Head of caudate nucleus (tissue), 42 donors: Measurements from ENCODE around the gene MARCHF7.
A peak's percentile ranks its signal among the peaks of the same experiment; 100 is the strongest.
"Not testable (repeated sequence)": the region's sequence is repeated elsewhere in the genome, so short reads cannot be mapped to it uniquely, and the experiment has no call there.

ENCODE experiments used
- DNase-seq, 42 donors: peaks; one replicate each; pipeline versions ENCODE4 v3.0.0 to v3.0.0-alpha.2; 2020 to 2021; ENCODE audit warnings: mixed read lengths in 7 of 42
- intact Hi-C: fragments of 100-400 bp; cut with DNase I; formaldehyde crosslinking; loops from one replicate; pipeline ENCODE4 v1.15.0; 2022

MARCHF7 gene

GRCh38 chr2:159712143-159712928 is at the start of gene MARCHF7:
Gene MARCHF7, plus strand, starts transcription at chr2:159712506. Its CDS starts 16,517 bp downstream, at chr2:159729023.
- peak; percentile 88 to 99 (median 97) for DNase-seq
- intact Hi-C loops = loop anchor here (5.0 to 10.0 kb wide), 3 partner anchors 82 to 428 kb away; partner anchors contain the start of genes BAZ2B, CD302 and WDSUB1

GRCh38 chr2:159667423-159667822 is 44.9 kb upstream of the MARCHF7 start:
- intact Hi-C loops, DNase-seq: not testable (repeated sequence)

GRCh38 chr2:159671047-159671446 is 41.3 kb upstream of the MARCHF7 start:
- DNase-seq = no peak
- intact Hi-C loops = no loop called here

- intact Hi-C loops = no loop called here
- DNase-seq = no peak
Measured at GRCh38 chr2:159677654-159678053, 34.7 kb upstream of the MARCHF7 start.

- intact Hi-C loops = no loop called here
- DNase-seq = no peak
Measured at GRCh38 chr2:159680692-159681091, 31.6 kb upstream of the MARCHF7 start.

GRCh38 chr2:159683817-159684216 is 28.5 kb upstream of the MARCHF7 start:
- intact Hi-C loops = no loop called here
- DNase-seq = no peak

- DNase-seq = no peak
- intact Hi-C loops = no loop called here
Measured at GRCh38 chr2:159684796-159685195, 27.5 kb upstream of the MARCHF7 start.

GRCh38 chr2:159694500-159695040 is 17.7 kb upstream of the MARCHF7 start:
- intact Hi-C loops = no loop called here

GRCh38 chr2:159695795-159696448 is 16.4 kb upstream of the MARCHF7 start:
- intact Hi-C loops = no loop called here
- no peak for DNase-seq

More at GRCh38 chr2:159694500-159695040, 17.7 kb upstream of the MARCHF7 start:
- no peak for DNase-seq

GRCh38 chr2:159703491-159703890 is 8.8 kb upstream of the MARCHF7 start:
- intact Hi-C loops = no loop called here
- DNase-seq = no peak

- intact Hi-C loops = no loop called here
- DNase-seq = no peak
Measured at GRCh38 chr2:159706385-159706980, 5.8 kb upstream of the MARCHF7 start.

- DNase-seq = no peak
- intact Hi-C loops = no loop called here
Measured at GRCh38 chr2:159708066-159708760, 4.1 kb upstream of the MARCHF7 start.

GRCh38 chr2:159710601-159711180 is 1.6 kb upstream of the MARCHF7 start:
- intact Hi-C loops = loop anchor here (5.0 to 10.0 kb wide), 3 partner anchors 84 to 426 kb away; partner anchors contain the start of genes BAZ2B, CD302 and WDSUB1

GRCh38 chr2:159711562-159712142 is 654 bp upstream of the MARCHF7 start:
- peak in 3 of 42 donors; percentile 29 to 51 (median 30) for DNase-seq
- intact Hi-C loops = loop anchor here (5.0 to 10.0 kb wide), 3 partner anchors 83 to 427 kb away; partner anchors contain the start of genes BAZ2B, CD302 and WDSUB1

More at GRCh38 chr2:159710601-159711180, 1.6 kb upstream of the MARCHF7 start:
- DNase-seq = no peak

- intact Hi-C loops = loop anchor here (5.0 to 10.0 kb wide), 3 partner anchors 82 to 428 kb away; partner anchors contain the start of genes BAZ2B, CD302 and WDSUB1
- peak in 4 of 42 donors; percentile 7 to 27 (median 11) for DNase-seq
Measured at GRCh38 chr2:159712929-159713420, 669 bp downstream of the MARCHF7 start.

- intact Hi-C loops = loop anchor here (5.0 to 10.0 kb wide), 3 partner anchors 81 to 429 kb away; partner anchors contain the start of genes BAZ2B, CD302 and WDSUB1
- DNase-seq = no peak
Measured at GRCh38 chr2:159713631-159714246, 1.4 kb downstream of the MARCHF7 start.
